GM21717 (cell line): ENCODE measurements around the gene AMBRA1.

Experiments
- ATAC-seq: cut with Tn5 transposase; IDR thresholded peaks from one replicate; pipeline ENCODE4 v1.9.1; 2021; ENCODE audit warnings: mild to moderate bottlenecking, moderate library complexity; ENCODE audit not compliant: unreplicated experiment

The AMBRA1 gene

GRCh38 chr11:46404476-46405017, 189.3 kb downstream of the AMBRA1 start:
- ATAC-seq: no peak

DNA sequence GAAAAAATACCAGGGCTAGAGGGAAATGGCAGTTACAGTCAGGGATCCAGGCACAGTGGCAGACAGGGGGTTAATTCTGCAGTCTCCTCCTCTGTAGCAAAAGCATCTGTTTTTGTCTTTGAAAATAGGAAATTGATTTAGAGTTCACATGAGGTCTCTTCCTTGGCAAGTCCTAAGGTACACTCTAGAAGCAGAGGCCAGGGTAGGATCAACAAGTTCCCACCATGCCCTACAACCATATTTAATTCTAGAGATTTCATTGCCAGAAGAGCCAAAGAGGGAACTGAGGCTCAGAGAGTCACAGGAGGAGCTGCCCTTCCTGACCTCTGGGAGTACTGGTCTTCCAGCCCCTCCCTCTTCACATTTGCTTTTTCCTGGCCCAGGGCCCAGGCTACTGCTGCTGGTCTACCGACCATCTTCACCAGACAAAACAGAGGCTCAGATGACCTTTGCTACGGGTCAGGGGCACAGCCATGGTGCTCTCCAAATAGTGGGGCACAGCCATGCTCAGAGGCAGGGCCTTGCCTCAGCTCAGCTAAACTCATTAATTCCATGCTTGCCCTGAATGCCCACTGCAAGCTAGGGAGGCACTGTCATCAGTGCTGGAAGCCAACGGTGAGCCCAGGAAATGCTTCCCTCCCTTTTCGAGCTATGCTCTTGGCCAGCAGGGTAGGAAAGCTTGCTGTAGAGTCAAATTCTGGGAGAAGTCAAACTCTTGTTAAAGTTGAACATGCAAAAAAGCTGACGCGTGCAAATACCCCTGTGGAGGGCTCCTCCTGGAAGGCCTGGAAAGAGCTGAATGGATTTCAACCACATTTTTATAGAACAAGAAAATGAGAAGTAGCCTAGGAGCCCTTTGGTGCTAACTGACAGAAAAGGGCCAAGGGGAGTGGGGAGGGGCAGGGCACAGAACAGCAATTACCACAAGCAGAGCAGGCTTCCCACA, 190.6 kb downstream of the AMBRA1 start:
- ATAC-seq: no peak

- no peak for ATAC-seq
Observed at GRCh38 chr11:46397526-46397925, 196.3 kb downstream of the AMBRA1 start.

- no peak for ATAC-seq
Observed at GRCh38 chr11:46393759-46394158, 200.1 kb downstream of the AMBRA1 start.

GRCh38 chr11:46393231-46393616, 200.6 kb downstream of the AMBRA1 start:
- no peak for ATAC-seq

DNA sequence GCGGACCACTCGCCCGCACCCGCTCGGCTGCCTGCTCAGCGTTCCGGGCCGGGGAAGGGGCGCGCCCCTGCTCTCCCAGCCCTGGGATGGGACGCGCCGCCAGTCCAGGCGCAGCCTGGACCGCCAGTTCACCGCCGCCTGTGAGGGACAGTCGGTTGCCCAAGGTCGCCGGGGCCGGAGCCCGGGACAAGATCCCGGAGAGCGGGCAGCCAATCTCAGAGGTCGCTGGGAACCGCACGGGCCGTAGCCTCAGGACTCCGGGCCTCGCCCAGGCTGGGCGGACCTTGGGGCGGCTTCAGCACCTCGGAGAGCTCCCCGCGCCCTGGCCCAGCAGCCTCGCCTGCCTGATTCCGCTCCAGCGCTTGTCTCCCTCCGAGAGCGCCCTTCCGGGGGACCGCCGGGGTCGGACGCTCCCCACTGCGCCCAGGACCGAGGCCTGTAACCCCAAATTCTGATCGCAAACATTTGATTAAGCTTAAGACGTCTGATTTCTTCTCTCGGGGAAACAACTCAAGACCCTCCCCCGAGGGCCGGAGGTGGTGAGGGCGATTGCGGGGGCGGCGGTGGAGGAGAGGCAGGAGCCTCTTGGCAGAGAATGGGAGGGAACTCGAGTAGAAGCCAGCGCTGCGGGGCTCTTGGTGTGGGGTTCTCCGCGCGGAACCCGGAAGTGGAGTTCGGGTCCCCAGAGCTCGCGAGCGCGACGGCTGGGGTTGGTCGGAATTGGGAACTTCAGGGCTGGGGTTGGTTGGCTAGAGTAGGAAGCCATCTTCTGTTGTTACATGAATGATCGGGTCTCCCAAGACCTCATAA, 201.2 kb downstream of the AMBRA1 start:
- no peak for ATAC-seq

GRCh38 chr11:46391578-46392420, 202.0 kb downstream of the AMBRA1 start, which contains the start of gene CHRM4:
Gene CHRM4 (minus strand): TSS chr11:46391776. CDS start chr11:46386557, 5,219 bp downstream.
- ATAC-seq: no peak

- ATAC-seq: no peak
Observed at GRCh38 chr11:46391186-46391577, 202.6 kb downstream of the AMBRA1 start.

DNA sequence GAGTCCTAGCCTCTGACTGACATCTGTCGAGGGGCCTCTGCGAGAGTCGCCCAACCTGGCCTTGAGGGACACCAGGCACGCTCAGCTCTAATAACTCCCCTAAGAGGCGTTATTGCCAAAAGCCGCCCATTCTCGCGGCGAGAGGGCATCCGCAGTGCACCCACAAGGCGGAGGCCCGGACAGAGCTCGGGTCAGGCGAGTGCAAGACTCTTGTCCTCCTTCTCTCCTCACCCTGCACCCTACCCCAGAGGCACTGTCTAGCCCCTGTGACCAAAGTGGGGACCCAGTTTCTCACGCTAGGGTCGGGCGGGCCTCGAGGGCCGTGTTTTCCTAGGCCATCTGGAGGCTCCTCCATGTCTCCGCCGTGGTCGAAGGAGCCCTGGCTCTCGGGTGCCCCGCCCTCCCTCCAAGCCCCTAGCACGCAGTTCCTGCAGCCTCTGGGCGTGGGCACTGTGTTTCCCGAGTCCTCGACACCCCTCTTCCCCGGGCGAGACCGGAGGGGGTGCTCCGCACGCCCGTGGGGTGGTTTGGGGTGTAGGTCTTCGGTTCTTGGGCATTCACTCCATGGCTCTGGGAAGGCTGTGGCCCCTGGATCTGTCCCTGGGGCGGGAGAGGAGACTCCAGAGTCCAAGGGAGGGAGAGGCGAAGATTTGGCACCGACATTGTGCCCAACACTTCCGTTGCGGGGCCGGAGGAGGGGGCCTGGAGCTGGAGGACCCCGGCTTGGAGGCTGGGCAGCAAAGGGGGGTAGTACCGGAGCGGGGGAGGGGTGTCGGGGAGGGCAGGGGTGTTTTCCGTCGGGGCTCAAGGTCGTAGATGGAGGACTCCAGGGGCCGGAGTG, 203.3 kb downstream of the AMBRA1 start:
- no peak for ATAC-seq

DNA sequence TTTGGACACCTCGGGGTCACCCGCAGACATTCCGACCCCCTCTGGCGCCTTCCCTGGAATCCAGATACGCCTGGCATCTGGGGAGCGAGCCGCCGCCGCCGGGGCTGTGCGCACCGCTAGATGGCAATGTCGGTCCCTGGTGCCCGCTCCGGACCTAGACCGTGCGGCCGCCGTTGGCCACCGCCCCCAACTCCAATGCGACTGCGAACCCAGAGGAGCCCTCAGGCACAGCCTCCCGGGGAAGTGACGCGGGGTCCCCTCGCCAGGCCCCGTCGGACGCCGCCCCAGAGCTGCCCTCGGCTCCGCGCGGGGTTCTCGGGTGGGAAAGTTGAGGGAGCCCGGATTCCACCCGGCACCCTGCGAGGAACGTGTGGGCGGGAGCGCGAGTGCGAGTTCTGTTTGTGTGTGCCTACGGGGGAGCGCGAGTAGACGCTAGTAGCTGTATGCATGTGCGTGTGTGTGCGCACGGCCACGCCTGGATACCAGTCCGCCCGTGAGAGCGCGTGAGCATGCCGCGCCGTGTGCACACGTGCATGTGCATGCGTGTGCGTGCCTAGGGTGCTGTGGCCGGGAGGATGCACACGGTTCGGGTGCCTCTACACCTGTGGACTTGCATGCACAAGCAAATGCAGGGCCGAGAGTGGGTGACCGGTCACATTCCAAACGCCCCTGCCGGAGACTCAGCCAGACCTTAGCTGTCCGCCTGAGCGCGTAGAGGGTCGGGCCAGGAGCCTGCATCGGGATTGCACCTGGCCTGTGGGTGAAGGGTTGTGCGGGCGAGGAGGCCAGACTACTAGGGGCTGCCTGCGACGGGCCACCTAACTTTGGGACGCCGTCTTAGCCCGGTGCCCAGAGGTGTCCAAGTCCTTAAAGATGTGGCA, 204.1 kb downstream of the AMBRA1 start:
- ATAC-seq: no peak

GRCh38 chr11:46388619-46389449, 205.0 kb downstream of the AMBRA1 start:
- ATAC-seq: no peak

DNA sequence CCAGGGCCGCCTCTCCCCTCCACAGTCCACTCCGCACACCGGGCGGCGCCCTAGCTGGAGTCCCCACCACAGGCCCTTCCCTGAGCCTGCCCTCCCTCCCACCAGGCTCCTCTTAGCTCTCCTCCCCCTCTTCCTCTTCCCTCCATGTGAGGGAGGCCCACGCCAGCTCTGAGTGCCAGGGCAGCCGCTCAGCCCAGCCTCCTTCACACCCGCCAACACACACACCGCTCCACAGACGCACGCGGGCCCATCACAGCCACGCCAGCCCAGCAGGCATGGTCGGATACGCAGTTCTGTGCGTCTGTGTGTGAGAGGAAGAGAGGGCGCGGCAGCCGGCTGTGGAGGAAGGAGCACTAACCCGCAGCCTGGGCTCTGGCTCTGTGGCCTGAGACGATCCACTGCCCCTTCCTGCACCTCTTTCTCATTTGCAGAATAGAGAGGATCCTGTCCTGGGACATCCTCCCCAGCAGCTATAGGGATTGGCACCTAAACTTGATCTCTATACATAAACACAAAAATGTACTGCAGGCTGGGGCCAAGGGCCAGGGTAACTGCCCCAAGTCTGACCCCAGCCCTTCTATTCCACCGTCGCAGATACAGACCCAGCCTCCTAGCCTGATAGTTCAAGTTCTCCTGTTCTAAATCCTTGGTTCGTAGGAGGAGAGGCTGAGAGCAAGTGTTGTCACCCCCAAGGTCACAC, 205.8 kb downstream of the AMBRA1 start:
- no peak for ATAC-seq

DNA sequence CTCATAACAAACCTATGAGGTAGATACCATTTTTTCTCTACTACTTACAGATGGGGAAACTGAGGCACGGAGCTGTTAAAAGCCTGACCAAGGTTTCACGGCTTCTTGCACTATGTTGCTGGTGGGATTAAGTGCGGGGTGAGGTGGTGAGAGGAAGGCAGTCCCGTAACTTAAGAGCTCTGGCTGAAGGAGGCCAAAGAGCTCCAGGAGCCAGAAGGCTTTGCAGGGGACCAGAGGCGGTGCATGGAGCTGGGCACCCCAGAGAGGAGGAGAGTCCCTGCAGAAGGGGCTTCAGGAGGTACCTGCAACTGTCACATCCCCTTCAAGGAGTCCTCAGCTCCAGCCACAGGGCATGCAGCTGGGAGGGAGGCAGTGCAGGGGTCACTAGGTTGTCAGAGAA, 206.4 kb downstream of the AMBRA1 start:
- no peak for ATAC-seq

GRCh38 chr11:46386674-46387073, 207.1 kb downstream of the AMBRA1 start:
- no peak for ATAC-seq

GRCh38 chr11:46386005-46386578, 207.7 kb downstream of the AMBRA1 start:
- ATAC-seq: no peak

DNA sequence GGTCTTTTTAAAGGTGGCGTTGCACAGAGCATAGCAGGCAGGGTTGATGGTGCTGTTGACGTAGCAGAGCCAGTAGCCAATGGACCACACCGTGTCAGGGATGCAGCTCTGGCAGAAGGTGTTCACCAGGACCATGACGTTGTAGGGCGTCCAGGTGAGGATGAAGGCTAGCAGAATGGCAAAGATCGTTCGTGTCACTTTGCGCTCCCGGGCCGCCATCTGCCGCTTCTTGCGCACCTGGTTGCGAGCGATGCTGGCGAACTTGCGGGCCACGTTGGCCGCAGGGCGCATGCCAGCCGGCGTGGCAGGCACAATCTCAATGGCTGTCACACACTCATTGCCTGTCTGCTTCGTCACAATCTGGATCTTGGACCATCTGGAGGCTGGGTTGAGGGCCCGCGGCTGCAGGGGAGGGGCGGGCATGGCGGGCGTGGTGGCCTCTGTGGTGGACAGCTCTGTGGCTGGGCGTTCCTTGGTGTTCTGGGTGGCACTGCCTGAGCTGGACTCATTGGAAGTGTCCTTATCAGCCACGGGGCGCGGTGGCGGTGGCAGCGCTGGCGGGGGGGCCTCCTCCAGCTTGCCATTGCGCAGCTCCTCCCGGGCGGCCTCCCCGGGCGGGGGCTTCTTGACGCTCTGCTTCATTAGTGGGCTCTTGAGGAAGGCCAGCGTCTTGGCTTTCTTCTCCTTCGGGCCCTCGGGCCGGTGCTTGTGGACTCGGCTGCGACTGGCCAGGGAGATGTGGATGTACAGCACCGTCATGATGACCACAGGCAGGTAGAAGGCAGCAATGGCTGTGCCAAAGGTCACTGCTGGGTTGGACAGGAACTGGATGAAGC, 208.4 kb downstream of the AMBRA1 start:
- ATAC-seq: no peak
